ENCODE results near the gene GOPC.

Gene GOPC

GRCh38 chr6:117574198-117574597, 28.1 kb downstream of the GOPC start:
- in situ Hi-C loops (cut with MboI; ENCODE audit: low pct_unique_long_range_greater_than_20kb, low sequenced_read_pairs, unreplicated experiment), result no loop called here
- DNase-seq (ENCODE audit: low spot score), result no peak

DNA sequence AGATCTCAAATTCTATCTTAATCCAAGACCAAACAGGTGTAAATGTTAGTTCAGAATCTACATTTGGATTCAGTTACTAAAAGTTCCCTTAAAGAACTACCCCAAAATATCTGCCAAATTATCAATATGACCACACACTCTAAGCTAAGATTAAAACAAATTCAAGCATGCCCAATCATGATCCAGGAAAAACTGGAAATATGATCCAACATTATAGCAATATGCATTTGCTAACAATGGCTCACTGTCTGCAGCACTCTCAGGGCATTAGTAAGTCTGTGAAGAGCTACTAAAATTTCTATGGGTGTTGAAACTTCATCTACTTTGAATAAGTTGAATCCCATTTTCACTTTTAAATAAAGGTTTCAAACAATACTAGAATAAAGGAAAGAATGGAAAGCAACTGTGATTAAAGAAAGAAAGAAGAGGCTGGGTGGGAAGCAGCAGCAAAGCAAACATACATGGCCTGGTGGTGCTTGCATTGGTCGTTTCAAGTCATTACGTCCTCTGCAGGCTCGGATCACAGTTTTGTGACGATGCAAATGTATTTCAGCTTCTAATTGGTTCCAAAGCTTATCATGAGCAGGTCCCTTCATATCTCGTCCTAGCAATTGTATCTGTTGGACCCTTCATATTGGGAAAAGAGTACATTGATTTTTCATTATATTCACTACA, 29.2 kb downstream of the GOPC start:
- no peak for DNase-seq (ENCODE audit: low spot score)
- in situ Hi-C loops (cut with MboI; ENCODE audit: low pct_unique_long_range_greater_than_20kb, low sequenced_read_pairs, unreplicated experiment), result no loop called here
- no peak for TF ChIP-seq CTCF (IDR thresholded peaks at IDR 0.05; ENCODE audit: extremely low read depth, insufficient read depth, missing control alignments)

More at GRCh38 chr6:117574198-117574597, 28.1 kb downstream of the GOPC start:
- TF ChIP-seq CTCF (IDR thresholded peaks at IDR 0.05; ENCODE audit: extremely low read depth, insufficient read depth, missing control alignments), result no peak

GRCh38 chr6:117568831-117569410, 33.4 kb downstream of the GOPC start:
- DNase-seq (ENCODE audit: low spot score), result no peak
- TF ChIP-seq CTCF (IDR thresholded peaks at IDR 0.05; ENCODE audit: extremely low read depth, insufficient read depth, missing control alignments), result no peak
- in situ Hi-C loops (cut with MboI; ENCODE audit: low pct_unique_long_range_greater_than_20kb, low sequenced_read_pairs, unreplicated experiment), result no loop called here

DNA sequence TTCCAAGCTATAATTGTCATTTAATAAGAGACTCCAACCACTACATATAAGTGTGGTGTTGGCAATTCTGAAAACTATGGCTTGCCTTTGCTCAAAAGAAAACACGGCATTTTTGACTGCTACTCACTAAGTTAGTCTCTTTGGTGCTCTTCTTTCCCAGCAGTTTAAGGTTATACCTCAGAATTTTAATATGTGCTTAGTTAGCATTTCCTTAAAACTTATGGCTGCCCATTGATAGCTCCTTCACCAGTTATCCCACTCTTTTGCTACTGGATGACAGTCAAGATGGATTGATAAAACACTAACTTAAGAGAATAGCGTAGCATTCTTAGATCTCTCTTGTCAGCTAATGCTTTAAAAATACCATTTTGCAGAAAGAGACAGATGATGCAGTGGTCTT, 34.1 kb downstream of the GOPC start:
- in situ Hi-C loops (cut with MboI; ENCODE audit: low pct_unique_long_range_greater_than_20kb, low sequenced_read_pairs, unreplicated experiment), result no loop called here
- TF ChIP-seq CTCF (IDR thresholded peaks at IDR 0.05; ENCODE audit: extremely low read depth, insufficient read depth, missing control alignments), result no peak
- DNase-seq (ENCODE audit: low spot score), result no peak

DNA sequence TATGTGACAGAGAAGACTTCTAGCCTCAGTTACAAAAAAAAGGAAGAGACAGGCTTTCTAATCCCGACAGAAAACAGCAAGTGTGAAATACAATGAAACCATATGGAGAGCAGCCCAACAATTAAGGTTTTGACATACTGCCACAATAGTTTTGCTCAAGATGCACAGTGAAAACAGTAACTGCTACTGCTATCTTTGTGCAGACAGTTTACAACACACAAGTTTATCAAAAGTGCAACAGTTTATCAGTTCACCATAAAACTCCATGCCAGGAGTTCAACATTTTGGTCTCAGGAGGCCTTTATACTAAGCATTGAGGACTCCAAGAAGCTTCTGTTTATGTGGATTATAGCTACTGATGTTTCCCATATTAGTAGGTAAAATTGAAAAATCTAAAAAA, 37.6 kb downstream of the GOPC start:
- no peak for TF ChIP-seq CTCF (IDR thresholded peaks at IDR 0.05; ENCODE audit: extremely low read depth, insufficient read depth, missing control alignments)
- in situ Hi-C loops (cut with MboI; ENCODE audit: low pct_unique_long_range_greater_than_20kb, low sequenced_read_pairs, unreplicated experiment), result no loop called here
- no peak for DNase-seq (ENCODE audit: low spot score)

- in situ Hi-C loops (cut with MboI; ENCODE audit: low pct_unique_long_range_greater_than_20kb, low sequenced_read_pairs, unreplicated experiment), result no loop called here
- TF ChIP-seq CTCF (IDR thresholded peaks at IDR 0.05; ENCODE audit: extremely low read depth, insufficient read depth, missing control alignments), result no peak
- DNase-seq (ENCODE audit: low spot score), result no peak
Measured at GRCh38 chr6:117561128-117561527, 41.2 kb downstream of the GOPC start.
